KBM-7 (cell line): ENCODE results near the gene PALMD.

Source experiments
- DNase-seq: peaks from one replicate; pipeline ENCODE4 v3.0.0-alpha.2; 2015
- in situ Hi-C: fragments of 300-500 bp; cut with MboI; formaldehyde crosslinking; loops from 2 replicates; pipeline ENCODE4 v1.14.3; 2020; ENCODE audit warnings: low sequenced_read_pairs, low pct_unique_long_range_greater_than_20kb, mixed read lengths

PALMD gene

GRCh38 chr1:99676876-99677275, 31.0 kb downstream of the PALMD start:
- in situ Hi-C loops = no loop called here
- no peak for DNase-seq

DNA sequence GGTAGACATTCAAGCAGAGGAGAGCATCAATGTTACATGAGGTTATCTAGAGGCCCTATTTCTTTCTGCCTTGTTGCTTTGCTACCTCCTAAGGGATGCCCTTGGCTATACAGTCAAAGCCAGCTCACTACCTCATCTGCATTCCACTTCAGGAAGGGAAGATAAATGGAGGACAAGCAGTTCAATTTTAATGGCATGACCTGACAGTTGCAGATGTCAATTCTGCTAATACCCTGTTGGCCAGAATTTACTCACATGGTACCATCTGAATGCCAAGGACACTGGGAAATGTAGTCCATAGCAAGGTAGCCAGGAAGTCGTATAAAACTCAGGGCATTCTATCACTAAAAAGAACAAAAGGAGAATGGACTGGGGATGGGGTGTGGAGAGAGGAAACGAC, 31.5 kb downstream of the PALMD start:
- in situ Hi-C loops = no loop called here
- no peak for DNase-seq

DNA sequence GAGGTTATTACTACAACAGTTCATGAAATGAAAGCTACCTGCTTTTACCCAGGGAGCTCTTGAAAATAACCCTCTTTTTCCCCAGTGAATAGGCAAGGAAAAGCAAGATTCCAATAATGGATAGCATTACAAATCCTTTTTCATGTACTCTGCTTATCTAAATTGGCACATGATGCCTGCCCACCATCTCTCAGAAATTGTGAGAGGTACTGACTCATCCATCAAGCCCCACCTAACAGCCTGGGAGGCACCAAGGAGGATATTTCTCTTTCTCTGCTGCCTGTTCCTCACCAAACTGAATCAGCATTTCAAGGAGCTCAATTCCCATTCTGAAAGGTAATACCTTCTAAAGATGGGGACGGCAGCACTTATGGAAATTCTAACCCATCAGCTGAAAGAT, 34.4 kb downstream of the PALMD start:
- in situ Hi-C loops = no loop called here
- DNase-seq = no peak

DNA sequence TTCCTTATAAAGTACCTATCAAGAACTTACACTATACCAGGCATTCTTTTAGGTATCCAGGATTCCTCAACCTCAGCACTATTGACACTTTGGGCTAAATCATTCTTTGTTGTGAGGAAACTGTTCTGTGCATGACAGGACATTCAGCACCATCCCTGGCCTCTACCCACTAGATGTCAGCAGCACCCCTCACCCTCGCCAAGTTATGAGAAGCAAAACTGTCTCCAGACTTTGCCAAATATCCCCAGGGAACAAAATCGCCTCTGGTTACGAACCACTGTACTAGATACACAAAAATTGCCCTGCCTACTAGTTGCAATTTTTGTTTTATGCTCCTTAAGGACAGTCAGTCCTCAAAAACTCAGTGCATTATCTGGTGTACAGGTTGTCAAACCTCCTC, 35.7 kb downstream of the PALMD start:
- in situ Hi-C loops = no loop called here
- no peak for DNase-seq

DNA sequence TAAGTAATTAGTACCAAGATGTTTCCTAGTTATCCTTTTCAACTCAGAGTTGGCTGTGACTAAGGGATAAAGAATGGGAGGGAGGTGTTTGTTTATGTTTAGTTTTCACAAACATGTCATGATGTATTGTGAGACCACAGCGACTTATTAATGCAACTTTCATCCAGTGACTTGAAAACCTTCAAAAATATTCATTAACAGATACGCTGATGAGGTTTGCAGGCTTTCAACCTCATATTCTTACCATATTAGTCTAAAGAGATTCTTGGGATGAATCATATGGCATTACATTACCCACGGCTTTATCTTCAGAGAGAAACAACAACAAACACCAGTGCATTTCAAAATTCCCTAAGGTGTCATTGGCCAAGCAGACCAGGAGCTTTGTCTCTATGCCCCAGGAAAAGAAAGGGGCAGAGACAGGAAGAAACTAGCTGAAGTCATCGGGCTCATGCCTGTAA, 36.4 kb downstream of the PALMD start:
- DNase-seq = no peak
- in situ Hi-C loops = no loop called here

GRCh38 chr1:99685516-99686180, 39.7 kb downstream of the PALMD start:
- in situ Hi-C loops = no loop called here
- DNase-seq = peak; percentile 71

GRCh38 chr1:99691175-99691574, 45.3 kb downstream of the PALMD start:
- no peak for DNase-seq
- in situ Hi-C loops = no loop called here

DNA sequence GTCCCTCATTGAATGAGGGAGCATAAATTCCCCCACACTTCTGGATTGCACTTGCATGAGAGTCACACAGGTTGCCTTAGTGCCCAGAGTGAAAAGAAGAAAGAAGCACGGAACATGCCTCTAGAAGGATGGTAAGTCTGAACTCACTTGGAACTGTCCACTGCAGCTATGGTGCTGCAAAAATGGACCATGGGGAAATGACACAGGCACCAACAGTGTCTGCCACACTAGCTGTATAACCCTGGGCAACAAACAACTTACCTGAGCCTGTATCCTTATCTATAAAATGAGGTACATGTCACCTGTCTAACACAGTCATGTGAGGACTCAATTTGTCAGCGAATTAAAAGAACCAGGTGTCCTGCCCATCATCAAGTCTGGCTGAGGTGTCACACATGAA, 50.7 kb downstream of the PALMD start:
- DNase-seq = no peak
- in situ Hi-C loops = no loop called here

DNA sequence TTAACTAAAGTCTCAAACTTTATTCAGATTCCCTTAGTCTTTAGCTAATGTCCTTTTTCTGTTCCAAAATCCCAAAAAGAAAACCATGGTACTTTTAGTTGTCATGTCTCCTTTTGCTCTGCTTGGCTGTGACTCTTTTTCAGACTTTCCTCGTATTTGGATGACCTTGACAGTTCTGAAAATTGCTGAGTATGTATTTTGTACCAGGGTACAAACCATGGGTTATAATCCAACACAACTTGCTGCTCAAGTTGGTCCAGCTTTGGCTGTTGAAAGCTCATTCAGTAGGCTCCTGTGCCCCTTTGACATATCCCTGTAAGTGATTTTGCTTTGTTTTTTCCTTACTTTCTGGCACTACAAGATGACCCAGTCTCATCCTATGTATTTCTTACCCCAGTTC, 51.7 kb downstream of the PALMD start:
- DNase-seq = no peak
- in situ Hi-C loops = no loop called here

DNA sequence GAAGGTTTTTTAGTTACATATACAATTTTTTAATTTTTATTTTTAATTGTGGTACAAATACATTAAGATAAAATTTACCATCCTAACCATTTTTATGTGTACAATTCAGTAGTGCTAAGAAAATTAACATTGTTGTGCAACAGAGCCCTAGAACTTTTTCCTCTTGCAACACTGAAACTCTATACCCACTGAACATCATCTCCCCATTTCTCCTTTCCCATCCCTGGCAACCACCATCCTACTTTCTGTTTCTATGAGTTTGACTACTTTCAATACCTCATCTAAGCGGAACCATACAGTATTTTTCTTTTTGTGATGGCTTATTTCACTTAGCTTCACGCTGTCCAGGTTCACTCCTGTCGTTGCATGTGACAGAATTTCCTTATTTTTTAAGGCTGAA, 54.1 kb downstream of the PALMD start:
- in situ Hi-C loops = no loop called here
- no peak for DNase-seq

DNA sequence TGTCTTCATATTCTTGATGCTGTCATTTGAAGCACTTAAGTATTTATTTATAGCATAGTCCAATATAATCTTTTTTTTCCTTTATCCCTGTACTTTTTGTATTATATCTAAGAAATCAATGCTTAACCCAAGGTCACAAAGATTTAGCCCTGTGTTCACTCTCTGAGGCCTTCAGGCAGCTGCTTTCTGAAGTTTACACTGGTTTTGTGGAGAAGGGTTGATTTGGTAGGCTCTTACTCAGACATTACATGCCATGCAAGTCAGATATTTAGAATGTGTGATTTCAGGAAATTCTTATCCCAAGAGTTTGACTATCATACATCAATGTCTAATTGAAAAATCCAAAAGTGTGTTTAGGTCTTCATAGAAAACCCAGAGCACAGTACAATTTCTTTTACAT, 56.3 kb downstream of the PALMD start:
- DNase-seq = no peak
- in situ Hi-C loops = no loop called here

DNA sequence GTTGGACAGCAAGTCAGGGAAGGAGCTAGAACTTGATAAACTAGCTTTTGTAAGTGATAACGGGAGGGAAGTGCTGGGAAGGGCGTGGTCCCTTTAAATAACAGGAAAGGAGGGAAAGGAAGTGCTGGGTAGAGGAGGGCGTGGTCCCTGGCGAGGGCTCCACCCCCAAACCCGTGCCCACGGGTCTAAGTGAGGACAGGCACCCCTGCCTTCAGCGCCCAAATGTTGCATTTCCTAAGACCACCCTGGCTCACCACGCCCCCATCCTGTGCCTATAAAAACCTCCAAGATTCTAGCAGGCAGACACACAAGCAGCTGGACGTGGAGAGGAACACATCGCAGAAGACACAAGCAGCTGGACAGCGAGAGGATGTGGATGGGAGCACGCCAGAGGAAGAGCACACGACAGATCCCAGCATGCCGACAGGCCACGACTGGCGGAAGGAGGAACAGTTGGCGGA, 58.5 kb downstream of the PALMD start:
- no peak for DNase-seq
- in situ Hi-C loops = no loop called here

DNA sequence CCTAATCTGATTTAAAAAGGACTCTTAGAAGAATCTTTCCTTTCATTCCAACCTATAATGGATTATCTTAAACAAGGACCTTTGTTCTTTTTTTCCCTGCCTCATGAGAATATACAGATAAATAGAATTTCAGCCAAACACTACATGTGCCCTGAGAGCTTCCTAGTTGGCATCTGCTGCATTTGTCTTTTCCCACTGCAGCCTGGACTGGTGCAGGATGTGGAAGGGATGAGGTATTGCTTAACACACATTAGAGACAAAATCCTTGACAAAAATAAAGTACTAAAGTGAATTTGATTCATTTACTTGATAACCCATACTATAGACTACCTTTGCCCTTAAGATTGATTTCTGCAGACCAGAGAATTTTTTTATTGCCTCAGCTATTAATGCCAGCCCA, 59.5 kb downstream of the PALMD start:
- in situ Hi-C loops = no loop called here
- no peak for DNase-seq

- DNase-seq = peak; percentile 80
Measured at GRCh38 chr1:99707535-99708142, 61.7 kb downstream of the PALMD start.

GRCh38 chr1:99710994-99711393, 65.1 kb downstream of the PALMD start:
- DNase-seq = no peak
- in situ Hi-C loops = no loop called here

More at GRCh38 chr1:99707535-99708142, 61.7 kb downstream of the PALMD start:
- in situ Hi-C loops = no loop called here

DNA sequence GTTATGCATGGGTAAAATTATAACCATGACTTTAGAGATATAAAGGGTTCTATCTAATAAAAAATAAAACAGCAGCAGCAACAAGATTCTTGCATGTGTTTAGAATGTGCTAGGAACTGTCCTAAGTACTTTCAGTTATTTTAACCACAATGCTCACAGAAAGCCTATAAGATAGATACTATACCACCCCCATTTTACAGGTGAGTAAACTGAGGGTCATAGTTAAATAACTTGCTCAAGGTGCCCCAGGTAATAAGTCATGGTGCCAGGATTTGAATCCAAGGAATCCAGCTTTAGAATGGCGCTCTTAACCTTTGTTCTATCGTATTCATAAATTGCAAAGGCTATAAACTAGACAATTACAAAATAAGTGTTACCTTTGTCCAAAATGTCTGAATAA, 67.1 kb downstream of the PALMD start:
- in situ Hi-C loops = no loop called here
- DNase-seq = no peak

DNA sequence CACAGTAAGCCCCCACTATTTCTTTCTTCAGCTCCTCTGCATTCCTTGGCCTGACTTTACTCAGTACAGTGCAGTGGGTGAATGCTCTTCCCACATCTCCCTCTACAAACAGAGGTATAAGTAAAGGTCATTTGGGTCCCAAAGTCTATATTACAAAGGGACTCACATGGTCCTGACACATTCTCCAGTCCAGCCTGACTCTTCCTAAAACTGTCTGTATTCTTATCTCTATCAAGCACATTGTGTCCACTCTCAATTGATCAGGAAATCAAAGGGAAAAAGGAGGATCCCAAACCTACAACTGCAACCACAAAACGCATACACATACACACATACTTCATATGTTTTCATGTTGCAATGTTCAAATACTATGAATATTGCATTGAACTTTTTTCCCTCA, 71.1 kb downstream of the PALMD start:
- no peak for DNase-seq
- in situ Hi-C loops = no loop called here

DNA sequence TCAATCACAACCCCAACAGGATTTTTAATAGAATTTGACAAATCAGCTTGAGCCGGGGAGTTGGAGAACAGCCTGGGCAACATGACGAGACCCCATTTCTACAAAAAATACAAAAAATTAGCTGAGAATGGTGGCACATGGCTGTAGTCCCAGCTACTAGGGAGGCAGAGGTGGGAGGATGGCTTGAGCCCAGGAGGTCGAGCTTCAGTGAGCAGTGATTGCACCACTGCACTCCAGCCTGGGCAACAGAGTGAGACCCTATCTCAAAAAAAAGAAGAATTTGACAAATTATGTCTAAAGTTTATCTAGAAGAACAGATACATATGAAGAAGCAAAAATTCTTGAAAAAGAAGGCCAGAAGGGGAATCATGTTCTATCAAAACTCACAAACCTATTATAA, 77.3 kb downstream of the PALMD start:
- no peak for DNase-seq
- in situ Hi-C loops = no loop called here

DNA sequence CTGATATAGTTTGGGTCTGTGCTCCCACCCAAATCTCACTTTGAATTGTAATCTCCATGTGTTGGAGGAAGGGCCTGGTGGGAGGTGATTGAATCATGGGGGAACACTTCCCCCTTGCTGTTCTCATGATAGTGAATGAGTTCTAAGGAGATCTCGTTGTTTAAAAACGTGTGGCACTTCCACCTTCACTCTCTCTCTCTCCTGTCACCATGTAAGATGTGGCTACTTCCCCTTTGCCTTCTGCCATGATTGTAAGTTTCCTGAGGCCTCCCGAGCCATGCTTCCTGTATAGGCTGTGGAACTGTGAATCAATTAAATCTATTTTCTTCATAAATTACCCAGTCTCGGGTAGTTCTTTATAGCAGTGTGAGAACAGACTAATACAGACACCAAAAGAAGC, 80.1 kb downstream of the PALMD start:
- in situ Hi-C loops = no loop called here
- DNase-seq = peak; percentile 72

DNA sequence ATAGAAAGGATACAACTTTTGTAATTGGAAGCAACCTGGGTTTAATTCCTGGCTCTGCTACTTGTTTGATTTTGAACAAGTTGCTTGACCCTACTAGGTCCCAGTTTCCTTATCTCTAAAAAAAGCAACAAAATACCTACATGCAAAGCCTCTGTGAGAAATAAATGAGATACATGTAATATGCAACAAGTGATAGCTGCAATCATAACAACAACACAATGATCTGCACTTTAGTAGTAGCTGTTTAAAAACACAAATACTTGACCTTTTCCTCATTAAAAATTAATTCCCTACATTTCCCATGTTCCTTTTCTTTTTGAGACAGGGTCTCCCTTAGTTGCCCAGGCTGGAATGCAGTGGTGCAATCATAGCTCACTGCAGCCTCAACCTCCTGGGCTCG, 80.5 kb downstream of the PALMD start:
- no peak for DNase-seq
- in situ Hi-C loops = no loop called here

- in situ Hi-C loops = no loop called here
- DNase-seq = no peak
Measured at GRCh38 chr1:99726818-99727217, 80.9 kb downstream of the PALMD start.
